A549 treated with DMSO at 1 μM for 4 hours (cell line): ENCODE data around the gene GPRC5D. TPM values are rescaled to one million over a fixed set of nuclear protein-coding genes. Genes with fewer than 3 reads are reported as not detected.

Source experiments
- total RNA-seq: library from RNA; stranded (reverse); fragments of 200-300 nt; extraction: Qiagen RNA extraction; gene quantifications from 5 replicates; pipeline ENCODE4 v1.2.3, GENCODE V29; 2022; ENCODE audit warnings: low read depth

Gene GPRC5D
- total RNA-seq, result not detected in 5 replicates

GRCh38 chr12:12952036-12952435, at the start of gene GPRC5D:
Gene GPRC5D, minus strand, starts transcription at chr12:12952170. Its CDS starts 1,786 bp downstream, at chr12:12950384.

GRCh38 chr12:12999959-13000615, 48.1 kb upstream of the GPRC5D start, which contains the start of gene HEBP1:
Gene HEBP1, minus strand, starts transcription at chr12:13000265. Its CDS starts 151 bp downstream, at chr12:13000114.

GRCh38 chr12:12891080-12891880, 60.7 kb downstream of the GPRC5D start, which contains the start of gene GPRC5A:
Gene GPRC5A, plus strand, starts transcription at chr12:12891562. Its CDS starts 16,688 bp downstream, at chr12:12908250.

Other genes starting within 250 kb of the GPRC5D start
- 17.3 to 24.1 TPM (median 20.9 TPM) in 5 replicates for gene CDKN1B, start 234.8 kb downstream of the GPRC5D start, total RNA-seq
- gene APOLD1, start 166.5 kb downstream of the GPRC5D start, total RNA-seq, result 0.19 to 0.67 TPM (median 0.26 TPM) in 5 replicates
- 89.0 to 108 TPM (median 98.1 TPM) in 5 replicates for gene DDX47, start 138.8 kb downstream of the GPRC5D start, total RNA-seq
- gene GPRC5A, start 60.6 kb downstream of the GPRC5D start, total RNA-seq, result 314 to 517 TPM (median 478 TPM) in 5 replicates
- 56.0 to 61.8 TPM (median 57.3 TPM) in 5 replicates for gene HEBP1, start 48.1 kb upstream of the GPRC5D start, total RNA-seq
- 3.8 to 4.6 TPM (median 4.4 TPM) in 5 replicates for gene FAM234B, start 92.2 kb upstream of the GPRC5D start, total RNA-seq
- 0.14 to 0.36 TPM (median 0.24 TPM) in 4 of 5 replicates, not detected in the other for gene GSG1, start 151.5 kb upstream of the GPRC5D start, total RNA-seq
- gene EMP1, start 244.6 kb upstream of the GPRC5D start, total RNA-seq, result 75.2 to 115 TPM (median 84.5 TPM) in 5 replicates